HG03520 (cell line): ENCODE results near the gene PPP1R37.

Source experiments
- ATAC-seq: cut with Tn5 transposase; IDR thresholded peaks from one replicate; pipeline ENCODE4 v1.9.1; 2021; ENCODE audit warnings: mild to moderate bottlenecking, moderate library complexity; ENCODE audit not compliant: unreplicated experiment

Gene PPP1R37

GRCh38 chr19:45135176-45135885, 42.4 kb downstream of the PPP1R37 start:
- no peak for ATAC-seq

DNA sequence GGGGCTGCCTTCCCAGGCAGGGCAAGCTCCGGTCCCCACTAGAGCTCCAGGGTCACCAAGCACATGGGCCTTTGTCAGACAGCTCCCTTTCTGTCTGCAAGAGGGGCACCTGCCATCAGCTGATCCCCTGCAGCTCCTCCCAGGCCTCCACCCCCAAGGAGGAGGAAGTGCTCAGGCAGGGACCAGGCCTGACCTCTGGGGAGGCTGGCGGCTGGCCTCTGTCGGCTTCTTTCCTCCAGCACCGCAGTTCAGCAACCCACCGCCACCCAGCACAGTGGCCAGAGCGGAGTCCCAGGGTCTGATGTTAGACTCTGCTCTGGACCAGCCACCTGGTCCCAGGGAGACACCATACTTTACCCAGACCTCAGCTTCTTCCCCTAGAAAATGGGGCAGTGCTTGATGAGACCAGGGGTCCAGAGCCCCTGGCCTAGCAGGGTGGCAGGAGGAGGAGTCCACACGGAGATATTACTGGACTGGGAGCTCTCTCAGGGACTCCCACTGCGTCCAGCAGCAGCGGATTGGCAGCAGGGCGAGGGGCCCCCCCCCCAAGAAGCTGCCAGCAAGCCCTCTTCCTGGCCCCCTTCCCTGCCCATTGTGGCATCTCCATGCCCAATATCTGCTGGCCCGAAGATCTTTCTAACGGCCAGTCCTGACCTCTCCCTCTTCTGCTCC, 43.7 kb downstream of the PPP1R37 start:
- no peak for ATAC-seq

DNA sequence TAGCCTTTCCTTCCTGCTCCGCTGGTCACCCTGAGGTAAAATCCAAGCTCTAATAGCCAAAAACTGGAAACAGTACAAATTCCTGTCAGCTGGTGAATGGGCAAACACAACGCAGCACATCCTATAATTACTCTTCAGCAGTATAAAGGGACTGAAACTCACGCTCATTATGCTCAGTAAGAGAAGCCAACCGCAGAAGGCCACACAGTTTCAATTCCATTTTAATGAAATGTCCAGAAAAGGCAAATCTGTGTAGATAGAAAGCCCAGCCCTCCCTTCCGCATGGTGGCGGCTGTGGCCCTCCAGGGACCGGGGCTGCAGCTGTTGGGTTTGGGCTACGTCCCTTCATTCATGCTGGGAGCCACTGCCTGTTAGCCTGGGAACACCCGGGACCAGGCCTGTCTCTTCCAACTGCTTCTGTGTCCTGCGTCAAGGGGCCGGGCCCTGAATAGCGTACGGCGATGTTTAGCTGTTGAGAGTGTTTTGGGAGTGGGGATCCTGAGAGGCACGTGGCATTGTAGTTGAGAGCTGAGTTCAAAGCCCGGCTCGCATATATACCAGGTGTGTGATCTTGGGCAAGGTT, 44.3 kb downstream of the PPP1R37 start:
- ATAC-seq = peak; percentile 68

DNA sequence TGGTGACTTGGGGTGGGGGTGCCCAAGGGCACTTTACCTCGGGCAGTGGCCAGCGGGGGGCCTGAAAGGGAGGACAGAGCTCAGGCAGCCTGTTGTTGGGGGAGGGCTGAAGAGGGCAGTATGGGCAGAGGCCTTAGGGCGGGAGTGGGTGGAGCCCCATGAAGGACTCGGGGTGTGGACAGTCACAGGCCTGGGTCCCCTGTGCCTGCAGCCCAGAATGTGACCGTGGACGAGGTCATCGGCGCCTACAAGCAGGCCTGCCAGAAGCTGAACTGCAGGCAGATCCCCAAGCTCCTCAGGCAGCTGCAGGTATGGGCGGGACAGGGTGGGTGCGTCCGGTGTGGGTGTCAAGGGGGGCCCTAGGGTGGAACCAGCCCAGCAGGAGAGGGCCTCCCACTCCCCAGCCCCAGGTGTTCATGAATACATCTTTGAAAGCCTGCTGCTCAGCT, 45.3 kb downstream of the PPP1R37 start:
- no peak for ATAC-seq

GRCh38 chr19:45139286-45140143, 46.5 kb downstream of the PPP1R37 start:
- no peak for ATAC-seq

DNA sequence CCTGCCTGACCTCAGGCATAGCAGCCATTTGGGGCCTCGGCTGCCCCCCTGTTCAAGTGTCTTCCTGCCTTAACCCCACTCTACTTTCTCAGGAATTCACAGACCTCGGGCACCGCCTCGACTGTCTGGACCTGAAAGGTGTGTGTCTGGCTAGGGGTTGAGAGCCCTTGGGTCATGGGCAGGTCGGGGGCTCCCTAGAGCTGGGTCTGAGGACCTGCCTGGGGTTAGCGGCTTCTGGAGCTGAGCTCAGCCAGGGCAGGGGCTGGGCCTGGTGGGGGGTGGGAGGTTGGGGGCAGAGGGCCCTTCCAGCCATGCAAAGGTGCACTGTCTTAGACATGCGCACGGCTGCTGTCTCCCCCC, 47.1 kb downstream of the PPP1R37 start:
- no peak for ATAC-seq

DNA sequence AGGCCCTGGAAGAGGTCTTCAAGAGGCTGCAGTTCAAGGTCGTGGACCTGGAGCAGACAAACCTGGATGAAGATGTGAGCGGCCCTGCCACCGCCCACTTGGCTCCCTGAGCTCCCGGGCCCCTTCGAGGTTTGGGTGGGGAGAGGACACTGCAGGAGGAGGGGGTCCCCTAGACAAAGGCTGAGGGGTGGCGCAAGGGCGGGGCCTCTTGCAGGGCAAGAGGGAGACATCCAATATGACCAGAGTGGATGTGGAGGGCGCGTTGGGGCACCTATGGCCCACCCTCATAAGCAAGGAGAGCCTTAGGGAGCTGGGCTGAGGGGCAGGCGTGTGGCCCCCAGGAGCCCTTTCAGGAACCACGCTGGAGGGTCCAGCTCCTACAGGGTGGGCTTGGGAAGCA, 47.6 kb downstream of the PPP1R37 start:
- no peak for ATAC-seq

- ATAC-seq = no peak
Observed at GRCh38 chr19:45141203-45141900, 48.4 kb downstream of the PPP1R37 start.

DNA sequence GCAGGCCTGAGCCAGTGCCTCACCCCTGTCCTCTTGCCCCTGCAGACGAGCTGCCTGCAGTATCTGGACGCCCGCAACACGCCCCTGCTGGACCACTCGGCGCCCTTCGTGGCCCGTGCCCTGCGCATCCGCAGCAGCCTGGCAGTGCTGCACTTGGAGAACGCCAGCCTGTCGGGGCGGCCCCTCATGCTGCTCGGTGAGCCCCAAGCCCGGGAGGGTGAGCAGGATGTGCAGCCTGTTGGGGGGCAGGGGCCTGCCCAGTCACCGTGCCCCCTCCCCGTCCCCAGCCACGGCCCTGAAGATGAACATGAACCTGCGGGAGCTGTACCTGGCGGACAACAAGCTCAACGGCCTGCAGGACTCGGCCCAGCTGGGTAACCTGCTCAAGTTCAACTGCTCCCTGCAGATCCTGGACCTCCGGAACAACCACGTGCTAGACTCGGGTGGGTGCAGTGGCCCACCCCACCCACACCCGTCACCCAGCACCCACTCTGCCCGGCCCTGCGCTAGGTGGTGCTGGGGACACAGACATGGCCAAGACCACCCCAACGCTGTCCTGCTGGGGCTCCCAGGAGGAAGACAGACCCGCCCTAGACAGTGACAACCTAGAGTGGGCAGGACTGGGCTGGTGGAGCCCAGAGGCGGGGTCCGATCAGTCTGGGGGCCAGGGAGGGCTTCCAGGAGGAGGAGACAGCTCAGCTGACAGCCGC, 49.2 kb downstream of the PPP1R37 start:
- ATAC-seq = no peak

DNA sequence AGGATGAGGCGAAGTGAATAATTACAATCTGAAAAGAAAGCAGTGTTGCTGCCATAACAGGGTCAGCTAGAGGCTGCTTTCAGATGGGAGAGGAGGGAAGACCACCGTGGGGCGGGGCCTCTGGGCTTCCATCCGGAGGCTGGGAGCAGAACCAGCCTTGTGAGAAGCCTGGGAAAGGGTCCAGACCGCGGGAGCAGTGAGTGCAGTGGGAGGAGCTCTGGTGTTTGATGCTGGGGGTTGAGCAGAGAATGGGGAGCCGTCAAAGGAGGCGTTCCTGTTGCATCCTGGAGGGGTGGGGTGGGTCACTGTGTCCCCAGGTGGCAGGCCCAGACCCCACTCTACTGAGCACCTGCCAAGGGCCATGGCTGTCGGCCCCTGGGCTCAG, 49.7 kb downstream of the PPP1R37 start:
- no peak for ATAC-seq

- ATAC-seq = no peak
Observed at GRCh38 chr19:45144431-45145269, 51.7 kb downstream of the PPP1R37 start.

DNA sequence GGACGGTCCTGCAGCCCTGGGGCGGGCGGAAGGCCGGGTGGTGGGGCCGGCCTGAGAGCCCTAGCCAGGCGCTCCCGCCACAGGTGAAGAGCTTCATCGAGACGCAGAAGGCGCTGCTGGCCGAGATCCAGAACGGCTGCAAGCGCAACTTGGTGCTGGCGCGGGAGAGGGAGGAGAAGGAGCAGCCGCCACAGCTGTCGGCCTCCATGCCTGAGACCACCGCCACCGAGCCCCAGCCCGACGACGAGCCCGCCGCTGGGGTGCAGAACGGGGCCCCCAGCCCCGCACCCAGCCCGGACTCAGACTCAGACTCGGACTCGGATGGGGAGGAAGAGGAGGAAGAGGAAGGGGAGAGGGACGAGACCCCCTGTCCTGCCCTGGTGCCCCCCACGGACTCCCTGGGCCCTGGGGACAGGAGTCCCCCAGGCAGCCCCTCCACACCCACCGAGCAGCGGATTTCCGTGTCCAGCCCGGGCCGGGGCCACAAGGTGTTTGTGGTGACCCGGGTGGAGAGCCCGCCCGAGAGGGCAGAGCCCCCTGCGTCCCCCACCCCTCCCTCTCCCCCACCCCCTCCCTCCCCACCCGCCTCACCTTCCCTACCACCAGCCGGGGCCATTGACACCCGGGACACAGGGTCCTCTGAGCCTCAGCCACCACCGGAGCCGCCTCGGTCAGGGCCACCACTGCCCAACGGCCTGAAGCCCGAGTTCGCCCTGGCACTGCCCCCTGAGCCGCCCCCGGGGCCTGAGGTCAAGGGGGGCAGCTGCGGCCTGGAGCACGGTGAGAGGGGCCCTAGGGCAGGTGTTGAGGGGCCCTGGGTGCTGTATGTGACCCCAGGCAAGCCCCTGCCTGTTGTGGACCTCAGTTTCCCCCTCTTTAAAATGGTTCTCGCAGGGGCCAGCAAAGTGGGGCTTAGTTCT, 52.6 kb downstream of the PPP1R37 start:
- no peak for ATAC-seq

DNA sequence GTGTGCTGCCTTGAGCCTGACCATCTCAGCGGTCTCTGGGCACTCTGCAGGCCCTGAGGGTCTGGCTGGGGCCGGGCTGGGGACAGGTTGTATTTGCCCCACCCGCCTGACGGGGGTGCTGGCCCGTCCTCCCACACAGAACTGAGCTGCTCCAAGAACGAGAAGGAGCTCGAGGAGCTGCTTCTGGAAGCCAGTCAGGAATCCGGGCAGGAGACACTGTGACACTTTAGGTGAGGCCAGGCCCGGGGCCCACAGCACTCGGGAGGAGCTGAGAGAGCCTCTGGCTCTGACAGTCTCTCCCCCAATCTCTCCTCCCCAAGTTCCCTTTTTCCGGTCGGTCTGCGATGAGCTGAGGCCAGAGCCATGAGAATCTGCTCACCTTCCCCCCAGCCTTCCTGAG, 53.3 kb downstream of the PPP1R37 start:
- ATAC-seq = no peak

- ATAC-seq = no peak
Observed at GRCh38 chr19:45146741-45147205, 53.8 kb downstream of the PPP1R37 start.

GRCh38 chr19:45147835-45148676, 55.1 kb downstream of the PPP1R37 start:
- no peak for ATAC-seq

- ATAC-seq = no peak
Observed at GRCh38 chr19:45149129-45149528, 56.1 kb downstream of the PPP1R37 start.

GRCh38 chr19:45150180-45150579, 57.2 kb downstream of the PPP1R37 start:
- no peak for ATAC-seq
